CD4-positive, CD25-positive, alpha-beta regulatory T cell (primary cell): ENCODE results near the gene KBTBD4. TPM values are rescaled to one million over a fixed set of nuclear protein-coding genes. Genes with fewer than 3 reads are reported as not detected.

ENCODE experiments used
- ATAC-seq, 2 donors: fragments of 150-1000 bp; cut with Tn5 transposase; one replicate each; pipeline ENCODE4 v1.10.0; 2021; ENCODE audit warnings: low read depth in 2 of 2, moderate number of reproducible peaks in 2 of 2, moderate library complexity in 1 of 2
- DNase-seq, 3 donors: peaks; one replicate each; pipeline versions ENCODE4 v3.0.0 to v3.0.0-alpha.2; 2012 to 2022; ENCODE audit warnings: mixed read lengths in 1 of 3
- H3K27ac ChIP-seq: one replicate; pipeline ENCODE4 v1.7.0; 2013; ENCODE audit warnings: mild to moderate bottlenecking, low read length; ENCODE audit not compliant: insufficient read depth, poor library complexity, severe bottlenecking
- H3K27me3 ChIP-seq: one replicate; pipeline ENCODE4 v1.7.0; 2013; ENCODE audit warnings: low read length; ENCODE audit not compliant: control insufficient read depth, insufficient read depth
- H3K36me3 ChIP-seq: one replicate; pipeline ENCODE4 v1.7.0; 2013; ENCODE audit warnings: mild to moderate bottlenecking, low read length, moderate library complexity; ENCODE audit not compliant: control insufficient read depth, insufficient read depth
- H3K4me1 ChIP-seq: 2 replicates; pipeline ENCODE4 v1.7.0; 2013; ENCODE audit warnings: mild to moderate bottlenecking, low read length; ENCODE audit not compliant: insufficient read depth, control insufficient read depth, poor library complexity, severe bottlenecking
- H3K4me3 ChIP-seq: one replicate; pipeline ENCODE4 v1.7.0; 2013; ENCODE audit warnings: low read depth, mild to moderate bottlenecking, low read length, moderate library complexity
- H3K9me3 ChIP-seq, 2 experiments: 1 replicate in 1 of 2; 2 replicates in 1 of 2; pipeline ENCODE4 v1.7.0; 2013; ENCODE audit warnings: low read length in 2 of 2, mild to moderate bottlenecking in 1 of 2, moderate library complexity in 1 of 2; ENCODE audit not compliant: control insufficient read depth in 2 of 2
- H3K27ac Mint-ChIP-seq, 3 donors: one replicate each; pipeline ENCODE4 v1.8.0; 2020 to 2022; ENCODE audit warnings: mild to moderate bottlenecking in 3 of 3, mixed read lengths in 3 of 3, moderate library complexity in 2 of 3
- H3K27me3 Mint-ChIP-seq: one replicate; pipeline ENCODE4 v1.8.0; 2022; ENCODE audit warnings: mild to moderate bottlenecking, mixed read lengths
- H3K36me3 Mint-ChIP-seq: one replicate; pipeline ENCODE4 v1.8.0; 2020; ENCODE audit warnings: mixed read lengths
- H3K4me1 Mint-ChIP-seq, 4 donors: one replicate each; pipeline ENCODE4 v1.8.0; 2020 to 2022; ENCODE audit warnings: mixed read lengths in 4 of 4, mild to moderate bottlenecking in 1 of 4
- H3K4me3 Mint-ChIP-seq, 4 donors: one replicate each; pipeline ENCODE4 v1.8.0; 2020 to 2022; ENCODE audit warnings: mild to moderate bottlenecking in 4 of 4, mixed read lengths in 4 of 4, moderate library complexity in 3 of 4
- H3K9me3 Mint-ChIP-seq, 7 donors: one replicate each; pipeline ENCODE4 v1.8.0; 2020 to 2022; ENCODE audit warnings: mixed read lengths in 7 of 7, mild to moderate bottlenecking in 3 of 7, moderate library complexity in 2 of 7
- polyA plus RNA-seq, 4 donors: library from polyadenylated mRNA; unstranded; fragments of 300-500 nt; fragmentation: Illumina TruSeq; gene quantifications; one replicate each; pipeline ENCODE4 v1.2.3, GENCODE V29; 2021
- total RNA-seq: library from RNA; stranded (reverse); gene quantifications from one replicate; pipeline ENCODE4 v1.2.3, GENCODE V29; 2022

Gene KBTBD4
- total and polyA plus RNA-seq, 5 donors from 2014 or later: 23.7 to 54.4 (median 49.3) TPM

GRCh38 chr11:47539681-47540039 is 39.1 kb downstream of the KBTBD4 start:
- Histone ChIP-seq H3K27ac (no peak overlapping the region), H3K36me3 (peaks cover 4% of the 10 kb centered on the region), H3K4me3 (peak overlapping the region; percentile 68), H3K9me3 (no peaks in the 10 kb centered on the region), H3K27me3 (no peaks in the 10 kb centered on the region), H3K4me1 (peaks cover 57% of the 10 kb centered on the region)
- DNase-seq (no peak), ATAC-seq (no peak)
- H3K4me1 Mint-ChIP-seq: peaks cover 23 to 88% (median 54%) of the 10 kb centered on the region in 4 donors
- peak overlapping the region in 3 of 4 donors; percentile 70 to 81 (median 77) for H3K4me3 Mint-ChIP-seq
- peaks cover 0 to 1% (median 0%) of the 10 kb centered on the region in 7 donors for H3K9me3 Mint-ChIP-seq
- peak overlapping the region in 2 of 3 donors; percentile 78 to 89 for H3K27ac Mint-ChIP-seq
- H3K36me3 Mint-ChIP-seq: peaks cover 25% of the 10 kb centered on the region
- no peaks in the 10 kb centered on the region for H3K27me3 Mint-ChIP-seq

GRCh38 chr11:47538741-47539565 is 39.8 kb downstream of the KBTBD4 start:
- H3K27me3 Mint-ChIP-seq: no peaks in the 10 kb centered on the region

GRCh38 chr11:47536915-47537314 is 41.9 kb downstream of the KBTBD4 start:
- ATAC-seq (no peak), DNase-seq (no peak)
- Histone ChIP-seq H3K9me3 (no peaks in the 10 kb centered on the region), H3K4me1 (peaks cover 57% of the 10 kb centered on the region), H3K36me3 (peaks cover 5% of the 10 kb centered on the region), H3K27ac (no peak overlapping the region), H3K27me3 (no peaks in the 10 kb centered on the region), H3K4me3 (no peak overlapping the region)
- Mint-ChIP-seq H3K36me3 (peaks cover 25% of the 10 kb centered on the region), H3K27ac (no peak overlapping the region), H3K27me3 (no peaks in the 10 kb centered on the region), H3K9me3 (peaks cover 0 to 1% (median 0%) of the 10 kb centered on the region in 7 donors), H3K4me1 (peaks cover 14 to 80% (median 47%) of the 10 kb centered on the region in 4 donors), H3K4me3 (no peak overlapping the region)

More at GRCh38 chr11:47538741-47539565, 39.8 kb downstream of the KBTBD4 start:
- Mint-ChIP-seq H3K36me3 (peaks cover 25% of the 10 kb centered on the region), H3K9me3 (peaks cover 0 to 1% (median 0%) of the 10 kb centered on the region in 7 donors), H3K4me1 (peaks cover 17 to 82% (median 49%) of the 10 kb centered on the region in 4 donors), H3K27ac (peak overlapping the region; percentile 65 to 89 (median 73)), H3K4me3 (peak overlapping the region in 2 of 4 donors; percentile 70 to 77)
- Histone ChIP-seq H3K27ac (no peak overlapping the region), H3K4me1 (peaks cover 51% of the 10 kb centered on the region), H3K36me3 (peaks cover 5% of the 10 kb centered on the region), H3K27me3 (no peaks in the 10 kb centered on the region), H3K9me3 (no peaks in the 10 kb centered on the region), H3K4me3 (peak overlapping the region; percentile 68)
- DNase-seq (no peak), ATAC-seq (no peak)

GRCh38 chr11:47534704-47535251 is 44.0 kb downstream of the KBTBD4 start:
- peaks cover 36% of the 10 kb centered on the region for H3K4me1 ChIP-seq
- no peaks in the 10 kb centered on the region for H3K9me3 ChIP-seq
- H3K27me3 ChIP-seq: no peaks in the 10 kb centered on the region
- H3K36me3 ChIP-seq: peaks cover 5% of the 10 kb centered on the region
- no peak overlapping the region for H3K27ac Mint-ChIP-seq
- H3K4me3 ChIP-seq: no peak overlapping the region
- no peaks in the 10 kb centered on the region for H3K27me3 Mint-ChIP-seq
- DNase-seq (no peak), ATAC-seq (no peak)
- peaks cover 0 to 1% (median 0%) of the 10 kb centered on the region in 7 donors for H3K9me3 Mint-ChIP-seq
- peaks cover 20% of the 10 kb centered on the region for H3K36me3 Mint-ChIP-seq
- H3K27ac ChIP-seq: no peak overlapping the region
- peaks cover 10 to 79% (median 42%) of the 10 kb centered on the region in 4 donors for H3K4me1 Mint-ChIP-seq
- H3K4me3 Mint-ChIP-seq: peak overlapping the region in 2 of 4 donors; percentile 4 to 24

- DNase-seq (no peak), ATAC-seq (no peak)
- Mint-ChIP-seq H3K27me3 (no peaks in the 10 kb centered on the region), H3K36me3 (peaks cover 13% of the 10 kb centered on the region), H3K9me3 (peaks cover 0 to 1% (median 0%) of the 10 kb centered on the region in 7 donors), H3K4me1 (peaks cover 9 to 75% (median 37%) of the 10 kb centered on the region in 4 donors), H3K4me3 (no peak overlapping the region), H3K27ac (peak overlapping the region in 1 of 3 donors; percentile 23)
- H3K9me3 ChIP-seq: no peaks in the 10 kb centered on the region
- no peak overlapping the region for H3K27ac ChIP-seq
- H3K4me1 ChIP-seq: peaks cover 27% of the 10 kb centered on the region
- H3K27me3 ChIP-seq: no peaks in the 10 kb centered on the region
- H3K4me3 ChIP-seq: no peak overlapping the region
- H3K36me3 ChIP-seq: peaks cover 7% of the 10 kb centered on the region
Observed at GRCh38 chr11:47533690-47534151, 45.0 kb downstream of the KBTBD4 start.

- no peak overlapping the region for H3K27ac ChIP-seq
- peaks cover 20% of the 10 kb centered on the region for H3K4me1 ChIP-seq
- ATAC-seq (no peak), DNase-seq (no peak)
- no peaks in the 10 kb centered on the region for H3K27me3 Mint-ChIP-seq
- H3K27ac Mint-ChIP-seq: peak overlapping the region in 2 of 3 donors; percentile 43 to 71
- no peaks in the 10 kb centered on the region for H3K9me3 ChIP-seq
- H3K36me3 ChIP-seq: peaks cover 8% of the 10 kb centered on the region
- no peak overlapping the region for H3K4me3 Mint-ChIP-seq
- H3K36me3 Mint-ChIP-seq: peaks cover 13% of the 10 kb centered on the region
- H3K4me3 ChIP-seq: peak overlapping the region; percentile 10
- H3K4me1 Mint-ChIP-seq: peaks cover 9 to 76% (median 34%) of the 10 kb centered on the region in 4 donors
- H3K27me3 ChIP-seq: no peaks in the 10 kb centered on the region
- peaks cover 0 to 1% (median 0%) of the 10 kb centered on the region in 7 donors for H3K9me3 Mint-ChIP-seq
Observed at GRCh38 chr11:47532597-47533213, 46.1 kb downstream of the KBTBD4 start.

- peaks cover 9 to 75% (median 37%) of the 10 kb centered on the region in 4 donors for H3K4me1 Mint-ChIP-seq
Observed at GRCh38 chr11:47531666-47532065, 47.1 kb downstream of the KBTBD4 start.

More at GRCh38 chr11:47531666-47532065, 47.1 kb downstream of the KBTBD4 start:
- Mint-ChIP-seq H3K9me3 (no peaks in the 10 kb centered on the region), H3K36me3 (peaks cover 13% of the 10 kb centered on the region), H3K4me3 (no peak overlapping the region), H3K27me3 (no peaks in the 10 kb centered on the region), H3K27ac (peak overlapping the region in 1 of 3 donors; percentile 43)
- no peak for ATAC-seq
- no peak overlapping the region for H3K4me3 ChIP-seq
- no peaks in the 10 kb centered on the region for H3K9me3 ChIP-seq
- peaks cover 8% of the 10 kb centered on the region for H3K36me3 ChIP-seq
- DNase-seq: no peak
- no peaks in the 10 kb centered on the region for H3K27me3 ChIP-seq
- H3K4me1 ChIP-seq: peaks cover 19% of the 10 kb centered on the region
- no peak overlapping the region for H3K27ac ChIP-seq
